ENCODE measurements around the gene MYEOV. TPM values are rescaled to one million over a fixed set of nuclear protein-coding genes. Genes with fewer than 3 reads are reported as not detected.

Gene MYEOV
- total RNA-seq, 1 experiment from 2014 or later = 1.4 TPM

DNA sequence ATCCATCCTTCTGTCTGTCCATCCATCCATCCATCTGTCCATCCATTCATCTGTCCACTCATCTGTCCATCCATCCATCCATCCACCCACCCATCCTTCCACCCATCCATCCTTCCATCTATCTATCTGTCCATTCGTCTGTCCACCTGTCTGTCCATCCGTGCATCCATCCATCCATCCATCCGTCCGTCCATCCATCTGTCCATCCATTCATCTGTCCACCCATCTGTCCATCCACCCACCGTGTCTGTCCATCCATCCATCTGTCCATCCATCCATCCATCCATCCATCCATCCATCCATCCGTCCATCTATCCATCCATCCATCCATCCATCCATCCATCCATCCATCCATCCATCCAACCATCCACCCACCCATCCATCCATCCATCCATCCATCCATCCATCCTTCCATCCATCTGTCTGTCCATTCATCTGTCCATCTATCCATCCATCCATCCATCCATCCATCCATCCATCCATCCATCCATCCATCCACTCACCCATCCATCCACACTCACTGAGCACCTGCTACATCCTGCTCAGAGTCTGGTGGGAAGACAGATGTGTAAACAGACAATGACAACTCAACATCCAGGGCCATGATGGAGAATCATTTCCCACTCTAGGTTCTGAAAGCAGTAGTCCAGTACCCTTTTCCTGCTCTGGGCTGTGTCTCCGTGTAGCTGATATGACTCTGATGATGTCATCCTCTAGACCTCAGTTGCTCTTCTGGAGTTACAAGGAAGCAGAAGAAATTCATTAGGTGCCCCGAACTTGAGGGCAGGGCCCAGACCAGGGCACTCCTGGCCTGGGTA lies 30.8 kb upstream of the MYEOV start:
- Mint-ChIP-seq H3K4me3 (no peak overlapping the region), H3K36me3 (no peaks in the 10 kb centered on the region), H3K4me1 (peaks cover 15% of the 10 kb centered on the region), H3K27me3 (ENCODE audit: low read depth) (peaks cover 9% of the 10 kb centered on the region), H3K9me3 (peaks cover 22% of the 10 kb centered on the region), H3K27ac (no peak overlapping the region)
- ATAC-seq (no peak), DNase-seq (ENCODE audit: low spot score) (no peak)
- TF ChIP-seq, protein P1, sequence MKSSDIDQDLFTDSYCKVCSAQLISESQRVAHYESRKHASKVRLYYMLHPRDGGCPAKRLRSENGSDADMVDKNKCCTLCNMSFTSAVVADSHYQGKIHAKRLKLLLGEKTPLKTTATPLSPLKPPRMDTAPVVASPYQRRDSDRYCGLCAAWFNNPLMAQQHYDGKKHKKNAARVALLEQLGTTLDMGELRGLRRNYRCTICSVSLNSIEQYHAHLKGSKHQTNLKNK (CRISPR knock-in tag; IDR thresholded peaks at IDR 0.05) = no peak
- no peak for TF ChIP-seq ZBTB21 (CRISPR knock-in tag; IDR thresholded peaks at IDR 0.05; ENCODE audit: borderline replicate concordance)
- POLR2A ChIA-PET = no interaction called here
- CTCF ChIA-PET = no interaction called here

- no peak overlapping the region for H3K4me3 Mint-ChIP-seq
- ChIA-PET CTCF (no interaction called here), POLR2A (no interaction called here)
- DNase-seq (ENCODE audit: low spot score) = no peak
- peaks cover 22% of the 10 kb centered on the region for H3K9me3 Mint-ChIP-seq
- ATAC-seq = no peak
- H3K4me1 Mint-ChIP-seq = peaks cover 9% of the 10 kb centered on the region
- no peak overlapping the region for H3K27ac Mint-ChIP-seq
- H3K36me3 Mint-ChIP-seq = no peaks in the 10 kb centered on the region
- TF ChIP-seq ZNF671 (CRISPR knock-in tag; IDR thresholded peaks at IDR 0.05) (no peak), NR1H2 (CRISPR knock-in tag; IDR thresholded peaks at IDR 0.05) (no peak), JAZF1 (CRISPR knock-in tag; IDR thresholded peaks at IDR 0.05) (no peak), JUN (CRISPR knock-in tag; IDR thresholded peaks at IDR 0.05) (no peak), FOXJ3 (CRISPR knock-in tag; IDR thresholded peaks at IDR 0.05; ENCODE audit: borderline replicate concordance) (no peak), GTF2I (CRISPR knock-in tag; conservative IDR thresholded peaks at IDR 0.05) (no peak), HMGA2 (CRISPR knock-in tag; IDR thresholded peaks at IDR 0.05) (no peak), ETV6 (CRISPR knock-in tag; IDR thresholded peaks at IDR 0.05) (no peak), TEAD4 (CRISPR knock-in tag; IDR thresholded peaks at IDR 0.05) (no peak), GABPB1 (CRISPR knock-in tag; IDR thresholded peaks at IDR 0.05) (no peak), ZNF263 (CRISPR knock-in tag; IDR thresholded peaks at IDR 0.05; ENCODE audit: low read depth) (no peak), AR (CRISPR knock-in tag; IDR thresholded peaks at IDR 0.05) (no peak), PRRX2 (CRISPR knock-in tag; IDR thresholded peaks at IDR 0.05) (no peak), ZBTB43 (CRISPR knock-in tag; IDR thresholded peaks at IDR 0.05) (no peak), GRHL2 (CRISPR knock-in tag; IDR thresholded peaks at IDR 0.05; ENCODE audit: insufficient replicate concordance, severe bottlenecking) (no peak)
- TF ChIP-seq, protein P1 (CRISPR knock-in tag; IDR thresholded peaks at IDR 0.05) = no peak
- peaks cover 9% of the 10 kb centered on the region for H3K27me3 Mint-ChIP-seq (ENCODE audit: low read depth)
Measured at GRCh38 chr11:69263736-69264052, 30.3 kb upstream of the MYEOV start.

DNA sequence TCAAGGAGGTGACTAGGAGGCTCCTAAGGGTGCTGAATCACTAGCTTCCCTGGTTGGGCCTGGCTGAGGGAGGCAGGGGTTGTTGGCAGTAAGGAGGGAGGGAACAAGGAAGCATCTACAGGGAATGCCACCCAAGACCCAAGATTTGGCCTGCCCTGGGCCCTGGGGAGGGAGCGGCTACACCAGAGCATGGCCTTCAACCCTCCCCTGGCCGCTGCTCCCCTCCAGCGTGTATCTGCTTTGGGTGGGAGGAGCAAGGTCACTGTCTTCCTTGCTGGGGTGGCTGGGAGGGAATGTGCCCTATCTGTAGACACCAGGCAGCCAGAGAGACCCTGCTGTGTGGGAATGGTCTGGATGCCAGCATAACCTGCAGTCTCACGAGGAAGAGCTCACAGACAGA lies 29.5 kb upstream of the MYEOV start:
- no peak for ATAC-seq
- no peak for DNase-seq (ENCODE audit: low spot score)
- Mint-ChIP-seq H3K4me3 (no peak overlapping the region), H3K36me3 (no peaks in the 10 kb centered on the region), H3K9me3 (peaks cover 22% of the 10 kb centered on the region), H3K27me3 (ENCODE audit: low read depth) (peaks cover 7% of the 10 kb centered on the region), H3K4me1 (peaks cover 1% of the 10 kb centered on the region), H3K27ac (no peak overlapping the region)
- POLR2A ChIA-PET = no interaction called here
- CTCF ChIA-PET = no interaction called here
- TF ChIP-seq, protein P2, sequence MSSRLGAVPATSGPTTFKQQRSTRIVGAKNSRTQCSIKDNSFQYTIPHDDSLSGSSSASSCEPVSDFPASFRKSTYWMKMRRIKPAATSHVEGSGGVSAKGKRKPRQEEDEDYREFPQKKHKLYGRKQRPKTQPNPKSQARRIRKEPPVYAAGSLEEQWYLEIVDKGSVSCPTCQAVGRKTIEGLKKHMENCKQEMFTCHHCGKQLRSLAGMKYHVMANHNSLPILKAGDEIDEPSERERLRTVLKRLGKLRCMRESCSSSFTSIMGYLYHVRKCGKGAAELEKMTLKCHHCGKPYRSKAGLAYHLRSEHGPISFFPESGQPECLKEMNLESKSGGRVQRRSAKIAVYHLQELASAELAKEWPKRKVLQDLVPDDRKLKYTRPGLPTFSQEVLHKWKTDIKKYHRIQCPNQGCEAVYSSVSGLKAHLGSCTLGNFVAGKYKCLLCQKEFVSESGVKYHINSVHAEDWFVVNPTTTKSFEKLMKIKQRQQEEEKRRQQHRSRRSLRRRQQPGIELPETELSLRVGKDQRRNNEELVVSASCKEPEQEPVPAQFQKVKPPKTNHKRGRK (CRISPR knock-in tag; IDR thresholded peaks at IDR 0.05; ENCODE audit: borderline replicate concordance) = no peak
- TF ChIP-seq ZNF423 (CRISPR knock-in tag; IDR thresholded peaks at IDR 0.05) = no peak
- TF ChIP-seq OVOL2 (CRISPR knock-in tag; IDR thresholded peaks at IDR 0.05; ENCODE audit: borderline replicate concordance) = no peak
- no peak for TF ChIP-seq JAZF1 (CRISPR knock-in tag; IDR thresholded peaks at IDR 0.05)
- no peak for TF ChIP-seq JUN (CRISPR knock-in tag; IDR thresholded peaks at IDR 0.05)
- TF ChIP-seq, protein P1 (CRISPR knock-in tag; IDR thresholded peaks at IDR 0.05) = no peak
- TF ChIP-seq, protein P3, sequence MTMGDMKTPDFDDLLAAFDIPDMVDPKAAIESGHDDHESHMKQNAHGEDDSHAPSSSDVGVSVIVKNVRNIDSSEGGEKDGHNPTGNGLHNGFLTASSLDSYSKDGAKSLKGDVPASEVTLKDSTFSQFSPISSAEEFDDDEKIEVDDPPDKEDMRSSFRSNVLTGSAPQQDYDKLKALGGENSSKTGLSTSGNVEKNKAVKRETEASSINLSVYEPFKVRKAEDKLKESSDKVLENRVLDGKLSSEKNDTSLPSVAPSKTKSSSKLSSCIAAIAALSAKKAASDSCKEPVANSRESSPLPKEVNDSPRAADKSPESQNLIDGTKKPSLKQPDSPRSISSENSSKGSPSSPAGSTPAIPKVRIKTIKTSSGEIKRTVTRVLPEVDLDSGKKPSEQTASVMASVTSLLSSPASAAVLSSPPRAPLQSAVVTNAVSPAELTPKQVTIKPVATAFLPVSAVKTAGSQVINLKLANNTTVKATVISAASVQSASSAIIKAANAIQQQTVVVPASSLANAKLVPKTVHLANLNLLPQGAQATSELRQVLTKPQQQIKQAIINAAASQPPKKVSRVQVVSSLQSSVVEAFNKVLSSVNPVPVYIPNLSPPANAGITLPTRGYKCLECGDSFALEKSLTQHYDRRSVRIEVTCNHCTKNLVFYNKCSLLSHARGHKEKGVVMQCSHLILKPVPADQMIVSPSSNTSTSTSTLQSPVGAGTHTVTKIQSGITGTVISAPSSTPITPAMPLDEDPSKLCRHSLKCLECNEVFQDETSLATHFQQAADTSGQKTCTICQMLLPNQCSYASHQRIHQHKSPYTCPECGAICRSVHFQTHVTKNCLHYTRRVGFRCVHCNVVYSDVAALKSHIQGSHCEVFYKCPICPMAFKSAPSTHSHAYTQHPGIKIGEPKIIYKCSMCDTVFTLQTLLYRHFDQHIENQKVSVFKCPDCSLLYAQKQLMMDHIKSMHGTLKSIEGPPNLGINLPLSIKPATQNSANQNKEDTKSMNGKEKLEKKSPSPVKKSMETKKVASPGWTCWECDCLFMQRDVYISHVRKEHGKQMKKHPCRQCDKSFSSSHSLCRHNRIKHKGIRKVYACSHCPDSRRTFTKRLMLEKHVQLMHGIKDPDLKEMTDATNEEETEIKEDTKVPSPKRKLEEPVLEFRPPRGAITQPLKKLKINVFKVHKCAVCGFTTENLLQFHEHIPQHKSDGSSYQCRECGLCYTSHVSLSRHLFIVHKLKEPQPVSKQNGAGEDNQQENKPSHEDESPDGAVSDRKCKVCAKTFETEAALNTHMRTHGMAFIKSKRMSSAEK (CRISPR knock-in tag; IDR thresholded peaks at IDR 0.05; ENCODE audit: borderline replicate concordance) = no peak

All from WTC11 (cell line).